ENCODE results near the gene BCL6B.

BCL6B gene

DNA sequence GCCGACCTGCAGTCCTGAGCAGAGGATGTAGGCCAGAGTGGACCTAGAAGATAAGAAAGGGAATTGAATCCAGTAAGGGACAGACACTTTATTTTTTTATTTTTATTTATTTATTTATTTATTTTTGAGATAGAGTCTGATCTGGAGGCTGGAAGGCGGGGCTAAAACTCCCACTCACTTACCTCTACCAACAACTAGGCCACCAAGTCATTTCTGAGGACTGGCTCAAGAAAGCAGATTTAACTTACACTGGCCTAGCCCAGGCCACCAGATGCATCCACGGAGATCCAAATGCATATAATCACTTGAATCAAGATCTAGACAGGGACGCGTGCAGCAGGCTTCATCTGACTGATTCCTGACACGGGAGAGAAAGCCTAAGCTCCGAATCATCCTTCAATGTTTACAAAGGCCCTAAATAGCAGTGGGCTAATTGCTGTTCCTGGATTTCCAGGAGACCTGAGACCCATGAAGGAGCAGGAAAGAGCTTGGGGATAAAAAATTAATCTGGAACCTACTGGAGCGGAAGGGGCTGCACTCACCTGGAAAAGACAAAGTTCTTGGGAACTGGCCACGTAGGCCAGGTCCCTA is 28.1 kb upstream of the BCL6B start:
- Histone ChIP-seq H3K9me2 (ENCODE audit: low read depth, low read length) (no peaks in the 10 kb centered on the region), H3K36me3 (ENCODE audit: insufficient read depth, low read length) (peaks cover 9% of the 10 kb centered on the region; the same call in 1 of the 2 replicates), H3K9me3 (ENCODE audit: low read length) (no peaks in the 10 kb centered on the region), H3K4me2 (ENCODE audit: low read length) (no peak overlapping the region), H3K9ac (ENCODE audit: low read length) (no peak overlapping the region), H3K27me3 (ENCODE audit: insufficient read depth, low read length) (no peaks in the 10 kb centered on the region), H3K4me1 (ENCODE audit: insufficient read depth, low read length, severe bottlenecking) (no peaks in the 10 kb centered on the region), H3F3A (ENCODE audit: insufficient read depth, low read length) (no peaks in the 10 kb centered on the region), H4K20me1 (ENCODE audit: insufficient read depth, low read length) (no peaks in the 10 kb centered on the region), H3K79me2 (ENCODE audit: insufficient read depth, low read length) (no peaks in the 10 kb centered on the region), H3K4me3 (ENCODE audit: low read depth, low read length, poor library complexity, severe bottlenecking) (no peak overlapping the region), H3K27ac (ENCODE audit: low read depth, low read length, poor library complexity, severe bottlenecking) (no peak overlapping the region), H2AFZ (ENCODE audit: low read length) (no peak overlapping the region)
- TF ChIP-seq, protein P1, sequence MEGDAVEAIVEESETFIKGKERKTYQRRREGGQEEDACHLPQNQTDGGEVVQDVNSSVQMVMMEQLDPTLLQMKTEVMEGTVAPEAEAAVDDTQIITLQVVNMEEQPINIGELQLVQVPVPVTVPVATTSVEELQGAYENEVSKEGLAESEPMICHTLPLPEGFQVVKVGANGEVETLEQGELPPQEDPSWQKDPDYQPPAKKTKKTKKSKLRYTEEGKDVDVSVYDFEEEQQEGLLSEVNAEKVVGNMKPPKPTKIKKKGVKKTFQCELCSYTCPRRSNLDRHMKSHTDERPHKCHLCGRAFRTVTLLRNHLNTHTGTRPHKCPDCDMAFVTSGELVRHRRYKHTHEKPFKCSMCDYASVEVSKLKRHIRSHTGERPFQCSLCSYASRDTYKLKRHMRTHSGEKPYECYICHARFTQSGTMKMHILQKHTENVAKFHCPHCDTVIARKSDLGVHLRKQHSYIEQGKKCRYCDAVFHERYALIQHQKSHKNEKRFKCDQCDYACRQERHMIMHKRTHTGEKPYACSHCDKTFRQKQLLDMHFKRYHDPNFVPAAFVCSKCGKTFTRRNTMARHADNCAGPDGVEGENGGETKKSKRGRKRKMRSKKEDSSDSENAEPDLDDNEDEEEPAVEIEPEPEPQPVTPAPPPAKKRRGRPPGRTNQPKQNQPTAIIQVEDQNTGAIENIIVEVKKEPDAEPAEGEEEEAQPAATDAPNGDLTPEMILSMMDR (IDR thresholded peaks at IDR 0.05; ENCODE audit: low read length), result no peak
- TF ChIP-seq EZH2 (IDR thresholded peaks at IDR 0.05; ENCODE audit: borderline replicate concordance, low read length), result no peak

- no peaks in the 10 kb centered on the region for H3K9me2 ChIP-seq (ENCODE audit: low read depth, low read length)
- no peak within 1 kb of the TSS for H2AFZ ChIP-seq (ENCODE audit: low read length)
- no peaks in the 10 kb centered on the region for H3K4me1 ChIP-seq (ENCODE audit: insufficient read depth, low read length, severe bottlenecking)
- H3K36me3 ChIP-seq (ENCODE audit: insufficient read depth, low read length), result peaks cover 18% of the 10 kb centered on the region; the same call in 1 of the 2 replicates
- no peak within 1 kb of the TSS for H3K4me3 ChIP-seq (ENCODE audit: low read depth, low read length, poor library complexity, severe bottlenecking)
- H3K79me2 ChIP-seq (ENCODE audit: insufficient read depth, low read length), result no peaks in the 10 kb centered on the region
- no peaks in the 10 kb centered on the region for H3K27me3 ChIP-seq (ENCODE audit: insufficient read depth, low read length)
- no peaks in the 10 kb centered on the region for H3F3A ChIP-seq (ENCODE audit: insufficient read depth, low read length)
- H3K9me3 ChIP-seq (ENCODE audit: low read length), result no peaks in the 10 kb centered on the region
- no peak within 1 kb of the TSS for H3K4me2 ChIP-seq (ENCODE audit: low read length)
- no peaks in the 10 kb centered on the region for H4K20me1 ChIP-seq (ENCODE audit: insufficient read depth, low read length)
- no peak within 1 kb of the TSS for H3K9ac ChIP-seq (ENCODE audit: low read length)
- TF ChIP-seq, protein P1 (IDR thresholded peaks at IDR 0.05; ENCODE audit: low read length), result no peak
- no peak for TF ChIP-seq EZH2 (IDR thresholded peaks at IDR 0.05; ENCODE audit: borderline replicate concordance, low read length)
- no peak within 1 kb of the TSS for H3K27ac ChIP-seq (ENCODE audit: low read depth, low read length, poor library complexity, severe bottlenecking)
These were observed 27.2 kb upstream of the BCL6B start, which contains the start of gene ALOX12 for GRCh38 chr17:6995500-6996255. TSS of gene ALOX12 (plus strand) at chr17:6996049. CDS start at chr17:6996118, 69 bp downstream.

GRCh38 chr17:6996256-6997011 is 26.4 kb upstream of the BCL6B start:
- H3K9ac ChIP-seq (ENCODE audit: low read length), result no peak overlapping the region
- H3F3A ChIP-seq (ENCODE audit: insufficient read depth, low read length), result no peaks in the 10 kb centered on the region
- H3K36me3 ChIP-seq (ENCODE audit: insufficient read depth, low read length), result peaks cover 24% of the 10 kb centered on the region; the same call in 1 of the 2 replicates
- H3K4me2 ChIP-seq (ENCODE audit: low read length), result no peak overlapping the region
- H3K9me2 ChIP-seq (ENCODE audit: low read depth, low read length), result no peaks in the 10 kb centered on the region
- H3K9me3 ChIP-seq (ENCODE audit: low read length), result no peaks in the 10 kb centered on the region
- TF ChIP-seq EZH2 (IDR thresholded peaks at IDR 0.05; ENCODE audit: borderline replicate concordance, low read length), result no peak
- TF ChIP-seq, protein P1 (IDR thresholded peaks at IDR 0.05; ENCODE audit: low read length), result no peak
- no peak overlapping the region for H3K27ac ChIP-seq (ENCODE audit: low read depth, low read length, poor library complexity, severe bottlenecking)
- no peaks in the 10 kb centered on the region for H3K4me1 ChIP-seq (ENCODE audit: insufficient read depth, low read length, severe bottlenecking)
- no peak overlapping the region for H2AFZ ChIP-seq (ENCODE audit: low read length)
- no peaks in the 10 kb centered on the region for H4K20me1 ChIP-seq (ENCODE audit: insufficient read depth, low read length)
- no peaks in the 10 kb centered on the region for H3K27me3 ChIP-seq (ENCODE audit: insufficient read depth, low read length)
- no peaks in the 10 kb centered on the region for H3K79me2 ChIP-seq (ENCODE audit: insufficient read depth, low read length)
- H3K4me3 ChIP-seq (ENCODE audit: low read depth, low read length, poor library complexity, severe bottlenecking), result no peak overlapping the region

Data from OCI-LY1 (cell line).